BJ (cell line): ENCODE data around the gene TUBA3D. TPM values are rescaled to one million over a fixed set of nuclear protein-coding genes. Genes with fewer than 3 reads are reported as not detected.
A peak's percentile ranks its signal among the peaks of the same experiment; 100 is the strongest.
"Not testable (repeated sequence)": the region's sequence is repeated elsewhere in the genome, so short reads cannot be mapped to it uniquely, and the experiment has no call there.

Experiments
- CTCF ChIA-PET: fragments of 350-600 bp; formaldehyde crosslinking; extraction: SDS; loops from one replicate; lab custom pipeline; 2021; ENCODE audit warnings: antibody characterized with exemption, inconsistent platforms; lab: Yijun Ruan, JAX
- POLR2A ChIA-PET: fragments of 300-600 bp; sonication (Branson Sonifier 250); formaldehyde crosslinking; extraction: SDS; loops from one replicate; lab custom pipeline; 2021; ENCODE audit warnings: antibody characterized with exemption; lab: Charles Lee
- DNase-seq: peaks from one replicate; pipeline ENCODE4 v3.0.0-alpha.2; 2011; ENCODE audit warnings: low read depth
- H3K27me3 ChIP-seq: 2 replicates; pipeline ENCODE4 v1.6.0; 2011; ENCODE audit warnings: low read length; ENCODE audit not compliant: control insufficient read depth, insufficient read depth
- H3K36me3 ChIP-seq: 2 replicates; pipeline ENCODE4 v1.5.1; 2011; ENCODE audit warnings: low read length; ENCODE audit not compliant: control insufficient read depth, insufficient read depth
- H3K4me3 ChIP-seq: 2 replicates; pipeline ENCODE4 v1.5.1; 2011; ENCODE audit warnings: low read depth, mild to moderate bottlenecking, control low read depth, low read length
- polyA plus RNA-seq: library from polyadenylated mRNA; depleted of rRNA; stranded (reverse); fragments of >200 nt; gene quantifications from 2 replicates; pipeline ENCODE4 v1.2.3, GENCODE V29; 2011
- TF ChIP-seq, protein P1 (sequence below): IDR thresholded peaks from 2 replicates; pipeline ENCODE4 v1.5.1; 2011; ENCODE audit warnings: low read depth, mild to moderate bottlenecking, control low read depth, inconsistent platforms, low read length, moderate library complexity; ENCODE audit not compliant: insufficient read depth

The TUBA3D gene
- polyA plus RNA-seq, 1 experiment: not detected

DNA sequence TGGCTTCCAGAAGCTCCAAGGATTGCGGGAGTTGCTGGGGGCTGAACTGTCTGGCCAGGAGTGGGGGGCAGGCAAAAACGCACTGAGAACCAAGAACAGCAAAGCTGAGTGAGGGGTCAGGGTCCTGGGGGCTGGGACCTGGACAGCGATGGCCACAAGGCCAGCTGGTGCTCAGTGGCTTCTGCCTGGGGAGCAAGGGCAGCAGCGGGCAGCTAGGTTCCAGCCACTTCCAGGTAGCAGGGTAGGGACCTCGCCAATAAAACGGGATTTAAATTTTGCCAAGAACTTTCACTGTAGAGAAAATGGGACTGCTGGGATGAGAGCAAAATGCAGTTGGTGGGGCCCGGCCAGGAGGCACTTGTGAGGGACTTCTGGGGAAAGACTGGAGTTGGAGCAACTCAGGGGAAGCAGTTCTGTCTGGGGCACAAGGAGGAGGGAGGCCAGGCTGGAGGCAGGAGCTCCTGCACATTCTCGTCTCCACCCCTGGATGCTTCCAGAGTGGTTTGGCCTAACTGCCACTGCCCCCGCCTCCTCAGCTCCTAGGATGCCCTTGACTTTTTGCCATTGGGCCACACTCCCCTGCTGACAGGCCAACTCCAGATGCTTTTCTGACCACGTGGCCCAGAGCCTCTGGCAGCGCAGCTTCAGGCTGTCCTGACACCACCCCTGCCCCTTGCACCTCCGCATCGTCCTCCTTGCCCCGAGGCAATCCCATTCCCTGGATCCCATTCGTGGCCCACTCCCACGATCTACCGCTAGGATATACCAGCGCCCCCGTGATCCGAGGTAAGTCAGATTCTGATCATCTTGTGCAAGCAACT is 46.3 kb downstream of the TUBA3D start:
- TF ChIP-seq, protein P1, sequence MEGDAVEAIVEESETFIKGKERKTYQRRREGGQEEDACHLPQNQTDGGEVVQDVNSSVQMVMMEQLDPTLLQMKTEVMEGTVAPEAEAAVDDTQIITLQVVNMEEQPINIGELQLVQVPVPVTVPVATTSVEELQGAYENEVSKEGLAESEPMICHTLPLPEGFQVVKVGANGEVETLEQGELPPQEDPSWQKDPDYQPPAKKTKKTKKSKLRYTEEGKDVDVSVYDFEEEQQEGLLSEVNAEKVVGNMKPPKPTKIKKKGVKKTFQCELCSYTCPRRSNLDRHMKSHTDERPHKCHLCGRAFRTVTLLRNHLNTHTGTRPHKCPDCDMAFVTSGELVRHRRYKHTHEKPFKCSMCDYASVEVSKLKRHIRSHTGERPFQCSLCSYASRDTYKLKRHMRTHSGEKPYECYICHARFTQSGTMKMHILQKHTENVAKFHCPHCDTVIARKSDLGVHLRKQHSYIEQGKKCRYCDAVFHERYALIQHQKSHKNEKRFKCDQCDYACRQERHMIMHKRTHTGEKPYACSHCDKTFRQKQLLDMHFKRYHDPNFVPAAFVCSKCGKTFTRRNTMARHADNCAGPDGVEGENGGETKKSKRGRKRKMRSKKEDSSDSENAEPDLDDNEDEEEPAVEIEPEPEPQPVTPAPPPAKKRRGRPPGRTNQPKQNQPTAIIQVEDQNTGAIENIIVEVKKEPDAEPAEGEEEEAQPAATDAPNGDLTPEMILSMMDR: no peak
- H3K4me3 ChIP-seq: no peak overlapping the region
- POLR2A ChIA-PET: no interaction called here
- H3K27me3 ChIP-seq: no peaks in the 10 kb centered on the region
- DNase-seq: no peak
- CTCF ChIA-PET: interaction anchor here (0.5 kb wide), 2 partner anchors 368 to 1717 kb away, joined by 3 to 4 read pairs; no protein-coding TSS in a partner anchor
- H3K36me3 ChIP-seq: peaks cover 10% of the 10 kb centered on the region

DNA sequence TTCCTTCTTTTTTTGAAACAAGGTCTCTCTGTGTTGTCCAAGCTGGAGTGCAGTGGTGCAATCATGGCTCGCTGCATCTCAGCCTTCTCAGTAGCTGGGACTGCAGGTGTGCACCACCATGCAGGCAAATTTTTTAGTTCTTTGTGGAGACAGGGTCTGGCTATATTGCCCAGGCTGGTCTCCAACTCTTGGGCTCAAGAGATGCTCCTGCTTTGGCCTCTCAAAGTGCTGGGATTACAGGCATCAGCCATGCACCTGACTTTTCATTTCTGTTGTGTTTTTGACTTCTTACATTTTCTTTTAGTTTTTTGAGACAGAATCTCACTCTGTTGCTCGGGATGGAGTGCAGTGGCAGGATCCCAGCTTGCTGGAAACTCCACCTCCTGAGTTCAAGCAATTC is 49.3 kb downstream of the TUBA3D start:
- CTCF ChIA-PET: interaction anchor here (1.0 kb wide), 1 partner anchor 113 kb away, joined by 3 read pairs; no protein-coding TSS in a partner anchor
- POLR2A ChIA-PET, H3K36me3 ChIP-seq, H3K27me3 ChIP-seq, H3K4me3 ChIP-seq, DNase-seq: not testable (repeated sequence)

GRCh38 chr2:131527131-131528001 is 51.4 kb downstream of the TUBA3D start, which contains the start of gene CCDC74A:
CCDC74A (plus strand) TSS chr2:131527888; CDS start chr2:131527971, 83 bp downstream.
- CTCF ChIA-PET: interaction anchor here (0.6 to 2.0 kb wide), 3 partner anchors 35 to 643 kb away, joined by 3 to 6 read pairs (median 5); partner anchors contain the start of gene MZT2A
- DNase-seq, POLR2A ChIA-PET, H3K27me3 ChIP-seq, H3K36me3 ChIP-seq: not testable (repeated sequence)
- peak within 1 kb of the TSS; percentile 40 for H3K4me3 ChIP-seq

DNA sequence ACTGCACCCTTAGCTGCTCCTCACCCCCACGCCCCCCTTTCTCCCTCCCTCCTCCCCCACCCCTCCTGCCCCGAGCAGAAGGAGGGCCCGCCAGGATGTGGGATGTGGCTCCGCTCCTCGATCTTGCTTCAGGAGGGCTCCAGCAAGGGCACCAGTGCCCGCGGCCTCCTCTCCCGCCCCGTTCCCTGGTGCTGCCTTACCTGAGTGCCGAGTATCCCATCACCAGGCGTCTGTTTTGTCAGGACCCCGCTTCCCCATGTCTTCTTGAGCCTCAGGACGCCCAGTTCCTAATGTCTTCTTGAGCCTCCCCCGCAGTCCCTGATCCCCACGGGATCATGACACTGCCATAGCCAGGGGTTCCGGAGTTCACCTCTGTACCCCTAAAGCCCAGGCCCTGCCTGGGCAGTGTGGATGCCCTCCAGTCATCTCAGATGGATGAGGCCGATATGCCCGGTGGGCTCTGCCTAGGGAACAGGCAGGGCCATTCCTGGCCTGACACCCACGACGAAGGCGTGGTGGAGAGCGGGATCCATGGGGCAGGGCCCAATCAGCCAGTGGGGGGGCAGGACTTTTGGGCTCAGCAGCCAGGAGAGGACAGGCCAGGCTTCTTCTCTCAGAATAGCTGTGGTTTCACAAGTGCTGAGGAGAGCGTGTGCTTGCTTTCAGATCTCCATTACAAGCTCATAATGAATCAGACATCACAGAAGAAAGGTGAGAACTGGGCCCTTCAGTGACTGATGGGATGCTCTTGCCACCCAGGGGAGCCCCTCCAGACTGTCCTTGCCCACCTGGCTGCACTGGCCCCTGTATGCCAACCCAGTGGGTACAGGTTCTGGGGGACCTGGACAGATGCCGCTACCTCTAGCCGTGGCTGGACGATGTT is 53.3 kb downstream of the TUBA3D start:
- H3K27me3 ChIP-seq, POLR2A ChIA-PET, H3K4me3 ChIP-seq, H3K36me3 ChIP-seq, DNase-seq: not testable (repeated sequence)
- CTCF ChIA-PET: interaction anchor here (2.0 kb wide), 1 partner anchor 144 kb away, joined by 6 read pairs; no protein-coding TSS in a partner anchor

- H3K4me3 ChIP-seq, DNase-seq, CTCF ChIA-PET, H3K36me3 ChIP-seq, H3K27me3 ChIP-seq, POLR2A ChIA-PET: not testable (repeated sequence)
These were observed 54.0 kb downstream of the TUBA3D start for GRCh38 chr2:131529864-131530445.

DNA sequence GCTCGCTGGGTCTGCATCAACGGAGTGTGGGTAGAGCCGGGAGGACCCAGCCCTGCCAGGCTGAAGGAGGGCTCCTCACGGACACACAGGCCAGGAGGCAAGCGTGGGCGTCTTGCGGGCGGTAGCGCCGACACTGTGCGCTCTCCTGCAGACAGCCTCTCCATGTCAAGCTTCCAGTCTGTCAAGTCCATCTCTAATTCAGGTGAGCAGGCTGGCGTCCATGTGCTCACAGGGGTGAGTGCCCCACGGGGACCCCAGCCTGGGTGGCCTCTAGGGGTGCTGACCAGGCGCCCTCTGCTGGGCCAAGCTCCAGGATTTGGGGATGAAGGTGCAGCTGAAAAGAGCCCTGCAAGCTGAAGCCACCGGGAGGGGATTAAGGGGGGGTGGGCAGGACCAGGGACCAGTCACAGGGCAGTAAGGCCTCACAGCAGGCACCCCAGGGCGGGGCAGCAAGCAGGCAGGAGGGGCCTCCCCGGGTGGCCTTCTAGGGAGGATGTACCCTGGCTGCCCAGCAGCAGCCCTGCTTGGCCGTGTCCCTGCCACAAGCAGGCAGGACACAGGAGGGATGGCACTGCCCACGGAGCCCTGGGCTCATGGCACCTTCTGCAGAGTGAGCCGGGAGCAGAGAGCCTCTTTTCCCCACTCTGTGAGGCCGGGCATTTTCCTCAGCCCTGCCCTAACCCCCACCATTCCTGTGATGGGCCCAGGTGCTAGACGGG is 54.9 kb downstream of the TUBA3D start:
- POLR2A ChIA-PET, H3K27me3 ChIP-seq, CTCF ChIA-PET, DNase-seq, H3K36me3 ChIP-seq, H3K4me3 ChIP-seq: not testable (repeated sequence)

GRCh38 chr2:131531547-131532185 is 55.7 kb downstream of the TUBA3D start:
- POLR2A ChIA-PET: not testable (repeated sequence)

More at GRCh38 chr2:131531547-131532185, 55.7 kb downstream of the TUBA3D start:
- H3K4me3 ChIP-seq, H3K36me3 ChIP-seq, CTCF ChIA-PET, H3K27me3 ChIP-seq, DNase-seq: not testable (repeated sequence)
